ENCODE measurements around the gene CCL13. TPM values are rescaled to one million over a fixed set of nuclear protein-coding genes. Genes with fewer than 3 reads are reported as not detected.

Gene CCL13
- total RNA-seq, 1 donor from 2014 or later, result not detected

DNA sequence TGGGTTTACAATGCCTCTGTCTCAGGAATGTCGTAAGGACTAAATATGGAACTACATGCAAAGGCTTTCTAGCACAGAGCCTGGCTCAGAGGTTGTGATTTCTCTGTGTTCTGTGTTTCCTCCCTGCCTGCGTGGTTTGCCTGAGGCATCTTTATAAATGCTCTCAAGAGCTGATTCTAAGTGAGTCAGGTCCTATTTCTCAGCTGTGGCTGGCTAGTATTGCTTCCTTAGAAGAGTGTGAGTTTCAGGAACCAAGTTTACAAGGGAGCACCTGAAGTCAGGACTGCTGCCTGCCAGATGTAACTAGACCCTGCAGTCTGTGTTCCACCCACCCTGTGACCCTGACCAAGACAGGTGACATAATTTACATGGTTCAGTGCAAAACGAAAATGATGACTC is 14.7 kb downstream of the CCL13 start:
- DNase-seq (ENCODE audit: low read depth), result peak; percentile 59
- H3K36me3 ChIP-seq (ENCODE audit: control insufficient read depth, insufficient read depth, low read length), result no peaks in the 10 kb centered on the region
- H3K4me3 ChIP-seq (ENCODE audit: low read depth, low read length), result no peak overlapping the region
- H3K27me3 ChIP-seq (ENCODE audit: control insufficient read depth, insufficient read depth, low read length), result no peaks in the 10 kb centered on the region
- no peak for FAIRE-seq
- no peak for TF ChIP-seq CTCF (IDR thresholded peaks at IDR 0.05; ENCODE audit: insufficient read depth, low read length, severe bottlenecking)

DNA sequence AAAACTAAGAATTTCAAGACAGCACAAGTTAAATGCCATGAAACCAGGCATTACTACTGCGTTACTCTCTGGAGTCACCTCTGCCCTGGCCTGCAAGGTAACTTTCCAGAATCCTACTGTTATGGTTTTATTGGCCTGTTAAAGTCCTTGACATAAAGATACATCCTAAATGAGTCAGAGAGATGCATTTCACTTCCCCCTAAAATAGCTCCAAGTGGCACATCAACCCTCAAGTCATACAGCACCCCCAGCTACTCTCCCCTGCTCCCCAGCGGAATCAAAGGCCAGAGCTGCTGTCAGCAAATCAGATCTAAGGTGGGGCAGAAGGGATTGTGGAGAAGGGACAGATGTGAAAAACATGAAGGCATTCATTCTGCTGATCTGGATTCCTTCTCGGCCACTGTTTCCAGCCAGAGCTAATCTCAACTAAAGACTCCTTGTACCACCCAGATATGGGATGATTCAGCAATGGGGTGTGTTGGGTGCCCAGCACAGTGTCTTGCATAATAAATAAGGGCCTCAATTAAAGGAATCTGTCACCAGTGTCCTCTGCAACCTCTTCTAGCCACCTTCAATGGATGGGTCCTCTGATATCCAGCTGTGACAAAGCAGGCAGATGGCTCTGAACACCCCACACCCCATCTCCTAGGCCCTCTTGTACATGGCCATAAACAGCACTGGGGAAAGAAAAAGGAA is 15.3 kb downstream of the CCL13 start:
- Histone ChIP-seq H3K27me3 (ENCODE audit: control insufficient read depth, insufficient read depth, low read length) (no peaks in the 10 kb centered on the region), H3K4me3 (ENCODE audit: low read depth, low read length) (no peak overlapping the region), H3K36me3 (ENCODE audit: control insufficient read depth, insufficient read depth, low read length) (no peaks in the 10 kb centered on the region)
- DNase-seq (ENCODE audit: low read depth) (no peak), FAIRE-seq (no peak)
- TF ChIP-seq CTCF (IDR thresholded peaks at IDR 0.05; ENCODE audit: insufficient read depth, low read length, severe bottlenecking), result no peak

- TF ChIP-seq CTCF (IDR thresholded peaks at IDR 0.05; ENCODE audit: insufficient read depth, low read length, severe bottlenecking), result no peak
- Histone ChIP-seq H3K27me3 (ENCODE audit: control insufficient read depth, insufficient read depth, low read length) (no peaks in the 10 kb centered on the region), H3K4me3 (ENCODE audit: low read depth, low read length) (no peak overlapping the region), H3K36me3 (ENCODE audit: control insufficient read depth, insufficient read depth, low read length) (no peaks in the 10 kb centered on the region)
- no peak for FAIRE-seq
- DNase-seq (ENCODE audit: low read depth), result no peak
These were observed 18.2 kb downstream of the CCL13 start for GRCh38 chr17:34374457-34374856.

DNA sequence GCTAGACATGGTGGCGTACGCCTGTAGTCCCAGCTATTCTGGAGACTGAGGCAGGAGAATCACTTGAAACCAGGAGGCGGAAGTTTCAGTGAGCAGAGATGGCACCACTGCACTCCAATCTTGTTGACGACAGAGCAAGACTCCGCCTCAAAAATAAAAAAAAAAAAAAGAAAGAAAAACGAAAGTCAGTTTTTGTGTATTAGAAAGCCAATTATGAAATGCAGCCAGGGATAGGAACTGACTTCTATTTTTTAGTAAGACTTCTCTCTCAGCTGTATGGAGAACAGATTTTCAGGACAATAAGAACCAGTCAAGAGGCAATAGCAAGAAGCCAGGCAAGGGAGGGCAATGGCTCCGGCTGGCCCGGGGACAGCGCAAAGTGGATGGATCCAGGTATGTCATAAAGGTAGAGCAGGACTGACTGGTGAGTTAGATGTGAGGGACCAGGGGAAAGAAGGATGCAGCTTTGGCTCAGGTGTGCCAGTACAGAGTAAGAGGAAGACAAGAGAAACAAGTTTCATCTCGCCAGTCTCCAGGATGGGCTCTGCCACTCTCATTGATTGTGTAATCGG is 19.2 kb downstream of the CCL13 start:
- H3K27me3 ChIP-seq (ENCODE audit: control insufficient read depth, insufficient read depth, low read length), result no peaks in the 10 kb centered on the region
- no peak for FAIRE-seq
- TF ChIP-seq CTCF (IDR thresholded peaks at IDR 0.05; ENCODE audit: insufficient read depth, low read length, severe bottlenecking), result no peak

GRCh38 chr17:34377078-34377823 is 21.0 kb downstream of the CCL13 start:
- H3K4me3 ChIP-seq (ENCODE audit: low read depth, low read length), result no peak overlapping the region
- no peak for FAIRE-seq
- no peaks in the 10 kb centered on the region for H3K36me3 ChIP-seq (ENCODE audit: control insufficient read depth, insufficient read depth, low read length)
- no peaks in the 10 kb centered on the region for H3K27me3 ChIP-seq (ENCODE audit: control insufficient read depth, insufficient read depth, low read length)
- DNase-seq (ENCODE audit: low read depth), result no peak
- TF ChIP-seq CTCF (IDR thresholded peaks at IDR 0.05; ENCODE audit: insufficient read depth, low read length, severe bottlenecking), result no peak

More for the DNA sequence above, 19.2 kb downstream of the CCL13 start:
- Histone ChIP-seq H3K4me3 (ENCODE audit: low read depth, low read length) (no peak overlapping the region), H3K36me3 (ENCODE audit: control insufficient read depth, insufficient read depth, low read length) (no peaks in the 10 kb centered on the region)
- DNase-seq (ENCODE audit: low read depth), result no peak
